ENCODE data around the gene GOT1.

GRCh38 chr10:99366666-99367065 lies 63.8 kb downstream of the GOT1 start:
- no peak for TF ChIP-seq CTCF (IDR thresholded peaks at IDR 0.05; ENCODE audit: control extremely low read depth in 1 of 3, insufficient read depth in 1 of 3, low read depth in 1 of 3, low read length in 3 of 3)
- no peak for TF ChIP-seq POLR2AphosphoS5 (IDR thresholded peaks at IDR 0.05; ENCODE audit: low read depth, low read length)
- TF ChIP-seq GABPA (IDR thresholded peaks at IDR 0.05; ENCODE audit: borderline replicate concordance, insufficient read depth, low read length) = no peak
- no peak for TF ChIP-seq SAP30 (IDR thresholded peaks at IDR 0.05; ENCODE audit: insufficient read depth, insufficient replicate concordance, low read length)
- no peak for TF ChIP-seq KDM1A (IDR thresholded peaks at IDR 0.05; ENCODE audit: borderline replicate concordance, low read length)
- no peak for TF ChIP-seq EGR1 (IDR thresholded peaks at IDR 0.05; ENCODE audit: borderline replicate concordance, low read depth, low read length)
- no peak for TF ChIP-seq CHD1 (IDR thresholded peaks at IDR 0.05; ENCODE audit: low read depth, low read length)
- TF ChIP-seq RNF2 (IDR thresholded peaks at IDR 0.05; ENCODE audit: borderline replicate concordance, low read depth, low read length, missing control alignments, poor library complexity, severe bottlenecking) = no peak
- no peak for TF ChIP-seq KDM5A (IDR thresholded peaks at IDR 0.05; ENCODE audit: low read length)
- no peak for TF ChIP-seq POLR2A (IDR thresholded peaks at IDR 0.05; ENCODE audit: control extremely low read depth in 1 of 2, low read depth in 2 of 2, low read length in 2 of 2)

All from H1 (cell line).